Upper lobe of left lung (tissue), 4 donors: ENCODE measurements around the gene HSF4.

ENCODE experiments used
- CTCF ChIP-seq, 6 experiments: fragments of 450-650 bp in 4 of 6; fragments of 200-600 bp in 2 of 6; sonication (generic) in 2 of 6; IDR thresholded peaks; one replicate each; pipeline ENCODE4 v1.5.1; 2016 to 2019; ENCODE audit warnings: antibody characterized with exemption in 6 of 6
- POLR2A ChIP-seq, 4 donors: fragments of 450-650 bp; IDR thresholded peaks; one replicate each; pipeline ENCODE4 v1.5.1; 2016 to 2017; ENCODE audit warnings: antibody characterized with exemption in 4 of 4, mild to moderate bottlenecking in 2 of 4
- POLR2AphosphoS5 ChIP-seq, 2 donors: sonication (generic); formaldehyde crosslinking; IDR thresholded peaks; one replicate each; pipeline ENCODE4 v1.5.1; 2017; ENCODE audit warnings: antibody characterized with exemption in 2 of 2

- TF ChIP-seq CTCF (IDR thresholded peaks at IDR 0.05) (no peak), POLR2AphosphoS5 (IDR thresholded peaks at IDR 0.05) (no peak), POLR2A (IDR thresholded peaks at IDR 0.05) (no peak)
Observed at GRCh38 chr16:67190448-67191399, 26.2 kb downstream of the HSF4 start.
